GM18867 (cell line): ENCODE measurements around the gene CEP112.

Experiments
- ATAC-seq: cut with Tn5 transposase; IDR thresholded peaks from one replicate; pipeline ENCODE4 v1.9.1; 2021; ENCODE audit warnings: mild to moderate bottlenecking, moderate library complexity; ENCODE audit not compliant: unreplicated experiment

CEP112 gene

GRCh38 chr17:65664696-65665095 lies 527.2 kb downstream of the CEP112 start:
- ATAC-seq: no peak

GRCh38 chr17:65664266-65664665 lies 527.7 kb downstream of the CEP112 start:
- no peak for ATAC-seq

- ATAC-seq: no peak
Observed at GRCh38 chr17:65662196-65662595, 529.7 kb downstream of the CEP112 start.

- no peak for ATAC-seq
Observed at GRCh38 chr17:65660947-65661346, 531.0 kb downstream of the CEP112 start.

GRCh38 chr17:65660078-65660477 lies 531.9 kb downstream of the CEP112 start:
- ATAC-seq: no peak

- ATAC-seq: no peak
Observed at GRCh38 chr17:65659512-65659911, 532.4 kb downstream of the CEP112 start.

GRCh38 chr17:65657251-65657828 lies 534.6 kb downstream of the CEP112 start:
- no peak for ATAC-seq

- ATAC-seq: peak; percentile 62
Observed at GRCh38 chr17:65656390-65657250, 535.3 kb downstream of the CEP112 start.

GRCh38 chr17:65655706-65656105 lies 536.2 kb downstream of the CEP112 start:
- no peak for ATAC-seq

GRCh38 chr17:65644545-65644944 lies 547.4 kb downstream of the CEP112 start:
- ATAC-seq: no peak

- ATAC-seq: no peak
Observed at GRCh38 chr17:65638221-65638975, 553.5 kb downstream of the CEP112 start.

GRCh38 chr17:65637786-65638185 lies 554.1 kb downstream of the CEP112 start:
- no peak for ATAC-seq

GRCh38 chr17:65634533-65634932 lies 557.4 kb downstream of the CEP112 start:
- ATAC-seq: no peak

GRCh38 chr17:65633988-65634387 lies 557.9 kb downstream of the CEP112 start:
- no peak for ATAC-seq

GRCh38 chr17:65633146-65633881 lies 558.6 kb downstream of the CEP112 start:
- ATAC-seq: no peak

GRCh38 chr17:65630502-65630901 lies 561.4 kb downstream of the CEP112 start:
- ATAC-seq: no peak

GRCh38 chr17:65629234-65629690 lies 562.7 kb downstream of the CEP112 start:
- no peak for ATAC-seq

- no peak for ATAC-seq
Observed at GRCh38 chr17:65628644-65629036, 563.3 kb downstream of the CEP112 start.

- ATAC-seq: no peak
Observed at GRCh38 chr17:65627891-65628643, 563.9 kb downstream of the CEP112 start.

GRCh38 chr17:65627108-65627507 lies 564.8 kb downstream of the CEP112 start:
- no peak for ATAC-seq
